Measurements from ENCODE around the gene MST1. TPM values are rescaled to one million over a fixed set of nuclear protein-coding genes. Genes with fewer than 3 reads are reported as not detected.

The MST1 gene
- total and polyA plus RNA-seq, 2 of the 8 experiments (the other 6 are each of a cell fraction or from before 2014, with no cell fraction given), result 6.2 to 9.5 TPM

GRCh38 chr3:49689046-49689907 is at the start of gene MST1, which contains the start of gene RNF123 (continued):
- TF ChIP-seq SIN3A (conservative IDR thresholded peaks at IDR 0.05 in 1 of 2, IDR thresholded peaks at IDR 0.05 in 1 of 2; ENCODE audit: low read depth in 1 of 2, low read length in 2 of 2), result peak; percentile 87 to 89; a peak in 3 of 4 replicates
